ENCODE results near the gene SMG5. TPM values are rescaled to one million over a fixed set of nuclear protein-coding genes. Genes with fewer than 3 reads are reported as not detected.
"Not testable (repeated sequence)": the region's sequence is repeated elsewhere in the genome, so short reads cannot be mapped to it uniquely, and the experiment has no call there.

SMG5 gene
- 10 to 100 TPM; 57.2 to 89.0 (median 76.1) TPM for total RNA-seq

GRCh38 chr1:156282479-156283222 is at the start of gene SMG5:
Gene SMG5, minus strand, starts transcription at chr1:156282825. Its CDS starts 145 bp downstream, at chr1:156282680.
- Histone ChIP-seq H3K4me1 (peaks cover 16 to 21% of the 10 kb centered on the region in 2 donors), H3K27ac (peak within 1 kb of the TSS; percentile 56 to 90 (median 64)), H3K4me3 (replicated peaks in 1 of 3) (peak within 1 kb of the TSS; percentile 33 to 94 (median 61)), H3K27me3 (no peaks in the 10 kb centered on the region), H3K36me3 (peaks cover 11% of the 10 kb centered on the region in 2 donors), H3K9me3 (no peaks in the 10 kb centered on the region)
- peak; percentile 97 for DNase-seq
- intact Hi-C loops (cut with DNase I), result no loop called here
- 0 to 1% methylated on average over 32 to 36 of the region's 50 CpGs for WGBS, 2 donors
- TF ChIP-seq POLR2A (IDR thresholded peaks at IDR 0.05), result peak in 1 of 2 donors; percentile 86
- TF ChIP-seq CTCF (IDR thresholded peaks at IDR 0.05), result no peak

- intact Hi-C loops (cut with DNase I); H3K4me1 ChIP-seq; H3K27ac ChIP-seq; H3K9me3 ChIP-seq; DNase-seq; H3K27me3 ChIP-seq; H3K4me3 ChIP-seq (replicated peaks in 1 of 3): not testable (repeated sequence)
- 95 to 97% methylated on average over 9 of the region's 9 CpGs for WGBS, 2 donors
- H3K36me3 ChIP-seq, result peaks cover 51 to 63% of the 10 kb centered on the region in 2 donors
Measured at GRCh38 chr1:156323179-156323578, 40.6 kb upstream of the SMG5 start.

- no peak for DNase-seq
- Histone ChIP-seq H3K9me3 (no peaks in the 10 kb centered on the region), H3K4me1 (no peaks in the 10 kb centered on the region), H3K27ac (no peak overlapping the region), H3K36me3 (peaks cover 78 to 89% of the 10 kb centered on the region in 2 donors), H3K27me3 (no peaks in the 10 kb centered on the region), H3K4me3 (replicated peaks in 1 of 3) (no peak overlapping the region)
- WGBS, 2 donors, result 87 to 92% methylated on average over 3 of the region's 3 CpGs
- intact Hi-C loops (cut with DNase I), result no loop called here
- TF ChIP-seq POLR2A (IDR thresholded peaks at IDR 0.05), result no peak
- TF ChIP-seq CTCF (IDR thresholded peaks at IDR 0.05), result no peak
Measured at GRCh38 chr1:156320560-156320959, 37.9 kb upstream of the SMG5 start.

GRCh38 chr1:156319664-156320063 is 37.0 kb upstream of the SMG5 start:
- no peak overlapping the region for H3K4me3 ChIP-seq (replicated peaks in 1 of 3)
- H3K27ac ChIP-seq, result no peak overlapping the region
- intact Hi-C loops (cut with DNase I), result no loop called here
- H3K9me3 ChIP-seq, result no peaks in the 10 kb centered on the region
- peaks cover 82 to 93% of the 10 kb centered on the region in 2 donors for H3K36me3 ChIP-seq
- no peaks in the 10 kb centered on the region for H3K27me3 ChIP-seq
- peak in 1 of 2 donors; percentile 9 for DNase-seq
- WGBS, 2 donors, result 60 to 75% methylated on average over 1 of the region's 1 CpG
- H3K4me1 ChIP-seq, result no peaks in the 10 kb centered on the region
- TF ChIP-seq POLR2A (IDR thresholded peaks at IDR 0.05), result no peak
- TF ChIP-seq CTCF (IDR thresholded peaks at IDR 0.05), result peak in 4 of 6 experiments; percentile 14 to 47 (median 38)

- no peak for DNase-seq
- Histone ChIP-seq H3K4me1 (no peaks in the 10 kb centered on the region), H3K36me3 (peaks cover 74 to 88% of the 10 kb centered on the region in 2 donors), H3K9me3 (no peaks in the 10 kb centered on the region), H3K27ac (no peak overlapping the region), H3K4me3 (replicated peaks in 1 of 3) (no peak overlapping the region), H3K27me3 (no peaks in the 10 kb centered on the region)
- TF ChIP-seq POLR2A (IDR thresholded peaks at IDR 0.05), result no peak
- no peak for TF ChIP-seq CTCF (IDR thresholded peaks at IDR 0.05)
- intact Hi-C loops (cut with DNase I), result no loop called here
- WGBS, 2 donors, result 90 to 92% methylated on average over 7 of the region's 7 CpGs
Measured at GRCh38 chr1:156316909-156317308, 34.3 kb upstream of the SMG5 start.

All from thyroid gland (tissue), 4 donors.